Endodermal cell (in vitro differentiated cells): ENCODE measurements around the gene SLC37A3. TPM values are rescaled to one million over a fixed set of nuclear protein-coding genes. Genes with fewer than 3 reads are reported as not detected.

Experiments used
- DNase-seq: peaks from one replicate; pipeline ENCODE4 v3.0.0-alpha.2; 2017
- H3K27ac ChIP-seq: 2 replicates; pipeline ENCODE4 v1.5.1; 2013; ENCODE audit warnings: mild to moderate bottlenecking, low read depth, low read length, moderate library complexity
- H3K27me3 ChIP-seq: 2 replicates; pipeline ENCODE4 v1.6.1; 2013; ENCODE audit warnings: mild to moderate bottlenecking, low read length, moderate library complexity; ENCODE audit not compliant: insufficient read depth, control insufficient read depth, poor library complexity, severe bottlenecking
- H3K36me3 ChIP-seq: 2 replicates; pipeline ENCODE4 v1.7.0; 2013; ENCODE audit warnings: mild to moderate bottlenecking, low read length, moderate library complexity; ENCODE audit not compliant: control insufficient read depth, insufficient read depth
- H3K4me1 ChIP-seq: one replicate; pipeline ENCODE4 v1.7.0; 2013; ENCODE audit warnings: low read length; ENCODE audit not compliant: control insufficient read depth, insufficient read depth
- H3K4me3 ChIP-seq: 2 replicates; pipeline ENCODE4 v1.5.1; 2013; ENCODE audit warnings: mild to moderate bottlenecking, low read length, moderate library complexity
- H3K9ac ChIP-seq: 2 replicates; pipeline ENCODE4 v1.6.1; 2013; ENCODE audit warnings: mild to moderate bottlenecking, low read length, moderate library complexity; ENCODE audit not compliant: poor library complexity, severe bottlenecking; ENCODE audit errors: extremely low read depth
- H3K9me3 ChIP-seq: 2 replicates; pipeline ENCODE4 v1.6.1; 2013; ENCODE audit warnings: mild to moderate bottlenecking, low read length, moderate library complexity; ENCODE audit not compliant: control insufficient read depth
- H3K27ac Mint-ChIP-seq: 2 replicates; pipeline ENCODE4 v1.8.0; 2020; ENCODE audit warnings: mixed read lengths
- H3K27me3 Mint-ChIP-seq: 2 replicates; pipeline ENCODE4 v1.8.0; 2021; ENCODE audit warnings: mild to moderate bottlenecking, mixed read lengths; ENCODE audit not compliant: insufficient read depth
- H3K36me3 Mint-ChIP-seq: 2 replicates; pipeline ENCODE4 v1.8.0; 2020; ENCODE audit warnings: low read depth, mixed read lengths
- H3K4me1 Mint-ChIP-seq: 2 replicates; pipeline ENCODE4 v1.8.0; 2020; ENCODE audit warnings: mixed read lengths
- H3K4me3 Mint-ChIP-seq: 2 replicates; pipeline ENCODE4 v1.8.0; 2020; ENCODE audit warnings: mild to moderate bottlenecking, moderate library complexity, mixed read lengths
- H3K9me3 Mint-ChIP-seq: 2 replicates; pipeline ENCODE4 v1.8.0; 2020; ENCODE audit warnings: mild to moderate bottlenecking, mixed read lengths
- CTCF ChIP-seq: fragments of 200-600 bp; sonication (generic); conservative IDR thresholded peaks from 2 replicates; pipeline ENCODE4 v1.5.0; 2021; ENCODE audit warnings: antibody characterized with exemption, mild to moderate bottlenecking
- whole genome bisulfite sequencing, 2 experiments: methylation state at CpG; one replicate each; pipeline versions ENCODE4 v1.1.5 to v1.1.7; 2013; ENCODE audit warnings: missing lambda C conversion rate in 2 of 2, mixed read lengths in 1 of 2; ENCODE audit not compliant: insufficient coverage in 1 of 2, insufficient read length in 1 of 2; 5-methylcytosine and 5-hydroxymethylcytosine counted together
- total RNA-seq, 2 donors: library from RNA; stranded (reverse); fragmentation: NEBNext Ultra II Directional in 1 of 2; extraction: Animal tissue kit (Norgen Biotek cat#: 25700) in 1 of 2; gene quantifications; 2 replicates in 1 of 2; 3 replicates in 1 of 2; pipeline ENCODE4 v1.2.1, GENCODE V29; 2021

SLC37A3 gene
- total RNA-seq, 2 donors from 2014 or later, result 55.4 to 60.5 TPM

- WGBS, 2 experiments, result 90 to 96% methylated on average over 4 to 6 of the region's 6 CpGs
- TF ChIP-seq CTCF, result no peak
Observed at GRCh38 chr7:140426130-140426529, 27.8 kb upstream of the SLC37A3 start.

GRCh38 chr7:140425718-140426117 is 27.4 kb upstream of the SLC37A3 start:
- Mint-ChIP-seq H3K4me1 (no peaks in the 10 kb centered on the region), H3K9me3 (peaks cover 5% of the 10 kb centered on the region), H3K36me3 (no peaks in the 10 kb centered on the region), H3K27ac (no peak overlapping the region), H3K4me3 (no peak overlapping the region), H3K27me3 (no peaks in the 10 kb centered on the region)
- Histone ChIP-seq H3K9me3 (no peaks in the 10 kb centered on the region), H3K27ac (no peak overlapping the region), H3K36me3 (no peaks in the 10 kb centered on the region), H3K4me1 (no peaks in the 10 kb centered on the region), H3K27me3 (no peaks in the 10 kb centered on the region), H3K9ac (no peak overlapping the region), H3K4me3 (no peak overlapping the region)
- 93 to 94% methylated on average over 8 to 12 of the region's 12 CpGs for WGBS, 2 experiments
- DNase-seq, result no peak
- no peak for TF ChIP-seq CTCF

More at GRCh38 chr7:140426130-140426529, 27.8 kb upstream of the SLC37A3 start:
- Histone ChIP-seq H3K27me3 (no peaks in the 10 kb centered on the region), H3K9me3 (no peaks in the 10 kb centered on the region), H3K27ac (no peak overlapping the region), H3K4me1 (no peaks in the 10 kb centered on the region), H3K9ac (no peak overlapping the region), H3K4me3 (no peak overlapping the region), H3K36me3 (no peaks in the 10 kb centered on the region)
- Mint-ChIP-seq H3K27ac (no peak overlapping the region), H3K27me3 (no peaks in the 10 kb centered on the region), H3K9me3 (peaks cover 7% of the 10 kb centered on the region), H3K4me3 (no peak overlapping the region), H3K4me1 (no peaks in the 10 kb centered on the region), H3K36me3 (no peaks in the 10 kb centered on the region)
- no peak for DNase-seq

- no peaks in the 10 kb centered on the region for H3K36me3 Mint-ChIP-seq
- no peak for TF ChIP-seq CTCF
- 100% methylated on average over 2 of the region's 3 CpGs; no CpG with 5 or more reads in 1 of the 2 experiments for WGBS, 2 experiments
- DNase-seq, result no peak
- no peak overlapping the region for H3K9ac ChIP-seq
- no peaks in the 10 kb centered on the region for H3K27me3 ChIP-seq
- no peak overlapping the region for H3K4me3 Mint-ChIP-seq
- H3K27ac Mint-ChIP-seq, result no peak overlapping the region
- H3K4me3 ChIP-seq, result no peak overlapping the region
- no peaks in the 10 kb centered on the region for H3K9me3 Mint-ChIP-seq
- H3K27me3 Mint-ChIP-seq, result no peaks in the 10 kb centered on the region
- no peaks in the 10 kb centered on the region for H3K4me1 Mint-ChIP-seq
- H3K36me3 ChIP-seq, result no peaks in the 10 kb centered on the region
- H3K9me3 ChIP-seq, result no peaks in the 10 kb centered on the region
- H3K27ac ChIP-seq, result no peak overlapping the region
- no peaks in the 10 kb centered on the region for H3K4me1 ChIP-seq
Observed at GRCh38 chr7:140423501-140423900, 25.2 kb upstream of the SLC37A3 start.
